ENCODE results near the gene TULP4.

The TULP4 gene

GRCh38 chr6:158372574-158372973, 60.3 kb downstream of the TULP4 start:
- WGBS (ENCODE audit: extremely low coverage, insufficient coverage, insufficient read length) = no CpG with 5 or more reads among the region's 3 CpGs
- Histone ChIP-seq H3K27ac (ENCODE audit: low read depth, low read length) (no peak overlapping the region), H3K14ac (ENCODE audit: low read length) (no peak overlapping the region)

GRCh38 chr6:158373214-158373613, 60.9 kb downstream of the TULP4 start:
- Histone ChIP-seq H3K4me1 (ENCODE audit: control insufficient read depth in 1 of 2, insufficient read depth in 2 of 2, low read length in 2 of 2) (peaks cover 7 to 13% of the 10 kb centered on the region in 2 experiments), H2AFZ (ENCODE audit: insufficient read depth, low read length, poor library complexity) (no peak overlapping the region), H3K79me1 (ENCODE audit: low read length) (no peaks in the 10 kb centered on the region), H3K23ac (ENCODE audit: low read length) (no peak overlapping the region), H4K12ac (ENCODE audit: low read depth, low read length) (no peak overlapping the region), H2BK120ac (ENCODE audit: insufficient read depth, low read length, poor library complexity) (no peak overlapping the region), H3K18ac (ENCODE audit: low read length) (no peak overlapping the region), H2BK5ac (ENCODE audit: low read depth, low read length, poor library complexity) (no peak overlapping the region), H3K14ac (ENCODE audit: low read length) (no peak overlapping the region), H3K36me3 (ENCODE audit: control insufficient read depth in 1 of 2, insufficient read depth in 2 of 2, low read length in 2 of 2) (peaks cover 0 to 7% of the 10 kb centered on the region in 2 experiments), H3K27ac (ENCODE audit: low read depth, low read length) (no peak overlapping the region), H3K9me3 (ENCODE audit: insufficient read depth, low read depth, low read length) (peaks cover 5% of the 10 kb centered on the region), H3K4me3 (ENCODE audit: low read depth, low read length) (no peak overlapping the region), H2AK5ac (ENCODE audit: low read length) (no peak overlapping the region), H3K9ac (ENCODE audit: low read length) (no peak overlapping the region), H3K27me3 (ENCODE audit: insufficient read depth, low read length) (no peaks in the 10 kb centered on the region), H3K4me2 (ENCODE audit: low read length) (no peak overlapping the region), H3K4ac (ENCODE audit: low read depth, low read length) (no peak overlapping the region), H2BK12ac (ENCODE audit: low read length) (no peak overlapping the region), H4K91ac (ENCODE audit: low read depth, low read length) (no peak overlapping the region), H4K8ac (ENCODE audit: low read depth, low read length) (no peak overlapping the region), H3K79me2 (ENCODE audit: control insufficient read depth, insufficient read depth, low read length, poor library complexity) (peaks cover 4% of the 10 kb centered on the region)
- no CpG with 5 or more reads among the region's 9 CpGs for WGBS (ENCODE audit: extremely low coverage, insufficient coverage, insufficient read length)
- DNase-seq = no peak

More at GRCh38 chr6:158372574-158372973, 60.3 kb downstream of the TULP4 start:
- no peak for DNase-seq
- Histone ChIP-seq H3K79me2 (ENCODE audit: control insufficient read depth, insufficient read depth, low read length, poor library complexity) (peaks cover 4% of the 10 kb centered on the region), H4K12ac (ENCODE audit: low read depth, low read length) (no peak overlapping the region), H3K9ac (ENCODE audit: low read length) (no peak overlapping the region), H3K4me1 (ENCODE audit: control insufficient read depth in 1 of 2, insufficient read depth in 2 of 2, low read length in 2 of 2) (peaks cover 5 to 13% of the 10 kb centered on the region in 2 experiments), H2AK5ac (ENCODE audit: low read length) (no peak overlapping the region), H2BK120ac (ENCODE audit: insufficient read depth, low read length, poor library complexity) (no peak overlapping the region), H4K91ac (ENCODE audit: low read depth, low read length) (no peak overlapping the region), H3K79me1 (ENCODE audit: low read length) (no peaks in the 10 kb centered on the region), H2BK5ac (ENCODE audit: low read depth, low read length, poor library complexity) (no peak overlapping the region), H4K8ac (ENCODE audit: low read depth, low read length) (no peak overlapping the region), H3K27me3 (ENCODE audit: insufficient read depth, low read length) (no peaks in the 10 kb centered on the region), H2BK12ac (ENCODE audit: low read length) (no peak overlapping the region), H3K18ac (ENCODE audit: low read length) (no peak overlapping the region), H3K36me3 (ENCODE audit: control insufficient read depth in 1 of 2, insufficient read depth in 2 of 2, low read length in 2 of 2) (peaks cover 0 to 7% of the 10 kb centered on the region in 2 experiments), H3K4me2 (ENCODE audit: low read length) (no peak overlapping the region), H3K9me3 (ENCODE audit: insufficient read depth, low read depth, low read length) (peaks cover 5% of the 10 kb centered on the region), H3K4ac (ENCODE audit: low read depth, low read length) (no peak overlapping the region), H3K4me3 (ENCODE audit: low read depth, low read length) (no peak overlapping the region), H2AFZ (ENCODE audit: insufficient read depth, low read length, poor library complexity) (no peak overlapping the region), H3K23ac (ENCODE audit: low read length) (no peak overlapping the region)

GRCh38 chr6:158374020-158374419, 61.8 kb downstream of the TULP4 start:
- H3K4me1 ChIP-seq (ENCODE audit: control insufficient read depth in 1 of 2, insufficient read depth in 2 of 2, low read length in 2 of 2) = peaks cover 7 to 13% of the 10 kb centered on the region in 2 experiments
- DNase-seq = peak; percentile 90 to 96
- H3K9me3 ChIP-seq (ENCODE audit: insufficient read depth, low read depth, low read length) = peaks cover 5% of the 10 kb centered on the region
- no peak overlapping the region for H2AFZ ChIP-seq (ENCODE audit: insufficient read depth, low read length, poor library complexity)
- WGBS (ENCODE audit: extremely low coverage, insufficient coverage, insufficient read length) = no CpG with 5 or more reads among the region's 5 CpGs
- no peak overlapping the region for H4K91ac ChIP-seq (ENCODE audit: low read depth, low read length)
- no peak overlapping the region for H2BK120ac ChIP-seq (ENCODE audit: insufficient read depth, low read length, poor library complexity)
- no peak overlapping the region for H3K18ac ChIP-seq (ENCODE audit: low read length)
- H2BK5ac ChIP-seq (ENCODE audit: low read depth, low read length, poor library complexity) = no peak overlapping the region
- no peaks in the 10 kb centered on the region for H3K79me1 ChIP-seq (ENCODE audit: low read length)
- no peak overlapping the region for H4K12ac ChIP-seq (ENCODE audit: low read depth, low read length)
- H4K8ac ChIP-seq (ENCODE audit: low read depth, low read length) = no peak overlapping the region
- H3K23ac ChIP-seq (ENCODE audit: low read length) = no peak overlapping the region
- H2BK12ac ChIP-seq (ENCODE audit: low read length) = no peak overlapping the region
- no peak overlapping the region for H2AK5ac ChIP-seq (ENCODE audit: low read length)
- H3K4ac ChIP-seq (ENCODE audit: low read depth, low read length) = no peak overlapping the region
- H3K79me2 ChIP-seq (ENCODE audit: control insufficient read depth, insufficient read depth, low read length, poor library complexity) = peaks cover 3% of the 10 kb centered on the region
- H3K4me3 ChIP-seq (ENCODE audit: low read depth, low read length) = no peak overlapping the region
- no peak overlapping the region for H3K27ac ChIP-seq (ENCODE audit: low read depth, low read length)
- H3K27me3 ChIP-seq (ENCODE audit: insufficient read depth, low read length) = no peaks in the 10 kb centered on the region
- peaks cover 0 to 9% of the 10 kb centered on the region in 2 experiments for H3K36me3 ChIP-seq (ENCODE audit: control insufficient read depth in 1 of 2, insufficient read depth in 2 of 2, low read length in 2 of 2)
- no peak overlapping the region for H3K4me2 ChIP-seq (ENCODE audit: low read length)
- no peak overlapping the region for H3K9ac ChIP-seq (ENCODE audit: low read length)
- H3K14ac ChIP-seq (ENCODE audit: low read length) = no peak overlapping the region

DNA sequence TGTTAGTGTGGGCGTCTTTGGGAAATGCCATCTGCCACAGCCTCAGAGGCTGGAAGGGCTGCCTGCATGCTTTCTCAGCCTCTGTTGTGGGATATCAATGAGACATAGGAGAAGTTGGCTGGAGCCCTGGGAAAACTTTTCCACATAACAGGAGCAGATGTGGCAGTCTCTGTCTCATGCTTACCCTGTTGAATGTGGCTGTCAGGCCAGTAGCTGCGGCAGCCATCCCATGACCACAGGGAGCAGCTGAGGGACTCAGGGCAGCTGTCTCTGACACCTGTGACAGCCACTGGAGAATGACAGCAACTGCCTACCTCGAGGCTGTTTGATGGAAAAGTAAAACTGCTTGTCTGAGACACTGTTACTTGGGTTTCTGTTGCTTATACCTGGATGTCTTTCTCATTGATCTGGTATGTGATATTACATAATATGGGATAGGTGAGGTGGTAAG, 64.4 kb downstream of the TULP4 start:
- DNase-seq = peak; percentile 37 to 41
- Histone ChIP-seq H2AFZ (ENCODE audit: insufficient read depth, low read length, poor library complexity) (no peak overlapping the region), H3K4me3 (ENCODE audit: low read depth, low read length) (no peak overlapping the region), H3K9me3 (ENCODE audit: insufficient read depth, low read depth, low read length) (peaks cover 5% of the 10 kb centered on the region), H3K27ac (ENCODE audit: low read depth, low read length) (peak overlapping the region; percentile 11), H2BK5ac (ENCODE audit: low read depth, low read length, poor library complexity) (no peak overlapping the region), H4K91ac (ENCODE audit: low read depth, low read length) (no peak overlapping the region), H3K4me1 (ENCODE audit: control insufficient read depth in 1 of 2, insufficient read depth in 2 of 2, low read length in 2 of 2) (peaks cover 7 to 13% of the 10 kb centered on the region in 2 experiments), H4K8ac (ENCODE audit: low read depth, low read length) (no peak overlapping the region), H3K79me1 (ENCODE audit: low read length) (no peaks in the 10 kb centered on the region), H3K18ac (ENCODE audit: low read length) (peak overlapping the region; percentile 27), H3K27me3 (ENCODE audit: insufficient read depth, low read length) (no peaks in the 10 kb centered on the region), H4K12ac (ENCODE audit: low read depth, low read length) (no peak overlapping the region), H2BK12ac (ENCODE audit: low read length) (peak overlapping the region; percentile 20), H3K9ac (ENCODE audit: low read length) (no peak overlapping the region), H3K4ac (ENCODE audit: low read depth, low read length) (no peak overlapping the region), H3K36me3 (ENCODE audit: control insufficient read depth in 1 of 2, insufficient read depth in 2 of 2, low read length in 2 of 2) (peaks cover 0 to 9% of the 10 kb centered on the region in 2 experiments), H3K14ac (ENCODE audit: low read length) (no peak overlapping the region), H3K23ac (ENCODE audit: low read length) (no peak overlapping the region), H3K4me2 (ENCODE audit: low read length) (no peak overlapping the region), H2BK120ac (ENCODE audit: insufficient read depth, low read length, poor library complexity) (no peak overlapping the region), H3K79me2 (ENCODE audit: control insufficient read depth, insufficient read depth, low read length, poor library complexity) (peaks cover 3% of the 10 kb centered on the region), H2AK5ac (ENCODE audit: low read length) (no peak overlapping the region)
- WGBS (ENCODE audit: extremely low coverage, insufficient coverage, insufficient read length) = no CpG with 5 or more reads among the region's 3 CpGs
